ENCODE measurements around the gene KIAA1958. TPM values are rescaled to one million over a fixed set of nuclear protein-coding genes. Genes with fewer than 3 reads are reported as not detected.

The KIAA1958 gene
- total RNA-seq, 2 donors from 2014 or later, result 5.8 to 6.0 TPM

GRCh38 chr9:112503170-112503569, 16.5 kb downstream of the KIAA1958 start:
- DNase-seq (ENCODE audit: low spot score), result no peak
- Histone ChIP-seq H3K4me3 (no peak overlapping the region), H3K9me3 (no peaks in the 10 kb centered on the region), H3K4me1 (ENCODE audit: control insufficient read depth in 1 of 2, low read depth in 2 of 2) (no peaks in the 10 kb centered on the region), H3K27me3 (replicated peaks; ENCODE audit: insufficient read depth) (no peaks in the 10 kb centered on the region), H3K36me3 (no peaks in the 10 kb centered on the region), H3K27ac (no peak overlapping the region)
- no peak for ATAC-seq (ENCODE audit: insufficient number of reproducible peaks, low FRiP score, low read depth)
- TF ChIP-seq, protein P1, sequence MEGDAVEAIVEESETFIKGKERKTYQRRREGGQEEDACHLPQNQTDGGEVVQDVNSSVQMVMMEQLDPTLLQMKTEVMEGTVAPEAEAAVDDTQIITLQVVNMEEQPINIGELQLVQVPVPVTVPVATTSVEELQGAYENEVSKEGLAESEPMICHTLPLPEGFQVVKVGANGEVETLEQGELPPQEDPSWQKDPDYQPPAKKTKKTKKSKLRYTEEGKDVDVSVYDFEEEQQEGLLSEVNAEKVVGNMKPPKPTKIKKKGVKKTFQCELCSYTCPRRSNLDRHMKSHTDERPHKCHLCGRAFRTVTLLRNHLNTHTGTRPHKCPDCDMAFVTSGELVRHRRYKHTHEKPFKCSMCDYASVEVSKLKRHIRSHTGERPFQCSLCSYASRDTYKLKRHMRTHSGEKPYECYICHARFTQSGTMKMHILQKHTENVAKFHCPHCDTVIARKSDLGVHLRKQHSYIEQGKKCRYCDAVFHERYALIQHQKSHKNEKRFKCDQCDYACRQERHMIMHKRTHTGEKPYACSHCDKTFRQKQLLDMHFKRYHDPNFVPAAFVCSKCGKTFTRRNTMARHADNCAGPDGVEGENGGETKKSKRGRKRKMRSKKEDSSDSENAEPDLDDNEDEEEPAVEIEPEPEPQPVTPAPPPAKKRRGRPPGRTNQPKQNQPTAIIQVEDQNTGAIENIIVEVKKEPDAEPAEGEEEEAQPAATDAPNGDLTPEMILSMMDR (IDR thresholded peaks at IDR 0.05), result no peak

DNA sequence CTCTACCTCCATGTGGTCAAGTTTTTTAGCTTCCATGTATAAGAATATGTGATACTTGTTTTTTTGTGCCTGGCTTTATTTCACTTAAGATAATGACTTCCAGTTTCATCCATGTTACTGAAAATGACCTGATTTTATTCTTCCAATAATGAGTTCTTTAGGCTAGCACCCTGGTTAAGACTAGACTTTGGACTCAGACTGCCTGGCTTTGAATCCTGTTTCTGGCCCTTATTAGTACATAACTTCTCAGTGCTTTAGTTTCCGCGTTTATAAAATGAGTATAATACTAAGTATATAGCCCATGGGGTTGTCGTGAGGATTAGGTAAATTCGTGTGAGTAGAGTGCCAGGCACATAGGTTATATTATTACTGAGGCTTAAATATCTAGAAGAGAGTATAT, 18.5 kb downstream of the KIAA1958 start:
- Histone ChIP-seq H3K36me3 (no peaks in the 10 kb centered on the region), H3K27me3 (replicated peaks; ENCODE audit: insufficient read depth) (no peaks in the 10 kb centered on the region), H3K4me1 (ENCODE audit: control insufficient read depth in 1 of 2, low read depth in 2 of 2) (no peaks in the 10 kb centered on the region), H3K9me3 (no peaks in the 10 kb centered on the region), H3K27ac (no peak overlapping the region), H3K4me3 (no peak overlapping the region)
- TF ChIP-seq, protein P1 (IDR thresholded peaks at IDR 0.05), result no peak
- ATAC-seq (ENCODE audit: insufficient number of reproducible peaks, low FRiP score, low read depth), result no peak
- no peak for DNase-seq (ENCODE audit: low spot score)

GRCh38 chr9:112505607-112506006, 19.0 kb downstream of the KIAA1958 start:
- TF ChIP-seq, protein P1 (IDR thresholded peaks at IDR 0.05), result no peak
- ATAC-seq (ENCODE audit: insufficient number of reproducible peaks, low FRiP score, low read depth) (no peak), DNase-seq (ENCODE audit: low spot score) (no peak)
- no peaks in the 10 kb centered on the region for H3K36me3 ChIP-seq
- H3K4me3 ChIP-seq, result no peak overlapping the region
- H3K4me1 ChIP-seq (ENCODE audit: control insufficient read depth in 1 of 2, low read depth in 2 of 2), result no peaks in the 10 kb centered on the region
- no peak overlapping the region for H3K27ac ChIP-seq
- no peaks in the 10 kb centered on the region for H3K27me3 ChIP-seq (replicated peaks; ENCODE audit: insufficient read depth)
- H3K9me3 ChIP-seq, result no peaks in the 10 kb centered on the region

- H3K36me3 ChIP-seq, result no peaks in the 10 kb centered on the region
- ATAC-seq (ENCODE audit: insufficient number of reproducible peaks, low FRiP score, low read depth) (no peak), DNase-seq (ENCODE audit: low spot score) (no peak)
- no peaks in the 10 kb centered on the region for H3K27me3 ChIP-seq (replicated peaks; ENCODE audit: insufficient read depth)
- H3K4me3 ChIP-seq, result no peak overlapping the region
- TF ChIP-seq, protein P1 (IDR thresholded peaks at IDR 0.05), result no peak
- H3K4me1 ChIP-seq (ENCODE audit: control insufficient read depth in 1 of 2, low read depth in 2 of 2), result no peaks in the 10 kb centered on the region
- no peaks in the 10 kb centered on the region for H3K9me3 ChIP-seq
- H3K27ac ChIP-seq, result no peak overlapping the region
Observed at GRCh38 chr9:112506571-112506970, 19.9 kb downstream of the KIAA1958 start.

DNA sequence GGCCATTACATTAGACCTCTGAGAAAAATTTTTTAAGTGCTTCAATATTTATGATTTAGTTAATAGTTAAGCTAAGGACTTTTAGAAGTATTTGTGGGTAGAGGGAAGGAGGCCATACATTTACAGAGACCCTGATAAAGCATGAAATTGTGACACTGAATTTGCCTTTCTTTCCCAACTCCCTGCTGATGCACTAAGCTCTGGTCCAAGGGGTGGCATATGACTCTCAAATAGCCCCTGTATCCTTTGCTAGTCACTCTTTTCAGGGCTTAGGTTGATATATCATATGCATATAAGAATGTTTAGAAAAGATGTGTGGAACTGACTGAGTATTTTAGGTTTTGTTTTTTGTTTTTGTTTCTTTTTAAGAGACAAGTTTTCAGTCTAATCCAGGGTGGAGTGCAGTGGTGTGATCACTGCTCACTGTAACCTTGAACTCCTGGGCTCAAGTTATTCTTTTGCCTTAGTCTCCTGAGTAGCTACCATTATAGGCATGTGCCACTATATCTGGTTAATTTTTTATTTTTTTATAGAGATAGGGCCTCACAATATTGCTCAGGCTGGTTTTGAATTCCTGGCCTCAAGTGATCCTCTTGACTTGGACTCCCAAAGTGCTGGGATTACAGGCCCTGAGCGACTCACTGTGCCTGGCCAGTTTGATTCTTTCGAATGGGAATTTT, 20.5 kb downstream of the KIAA1958 start:
- Histone ChIP-seq H3K36me3 (no peaks in the 10 kb centered on the region), H3K4me1 (ENCODE audit: control insufficient read depth in 1 of 2, low read depth in 2 of 2) (no peaks in the 10 kb centered on the region), H3K27ac (no peak overlapping the region), H3K4me3 (no peak overlapping the region), H3K27me3 (replicated peaks; ENCODE audit: insufficient read depth) (no peaks in the 10 kb centered on the region), H3K9me3 (no peaks in the 10 kb centered on the region)
- no peak for ATAC-seq (ENCODE audit: insufficient number of reproducible peaks, low FRiP score, low read depth)
- TF ChIP-seq, protein P1 (IDR thresholded peaks at IDR 0.05), result no peak
- DNase-seq (ENCODE audit: low spot score), result no peak

All from thoracic aorta (tissue), 2 donors.